A673 (cell line): ENCODE data around the gene OBSCN.

Source experiments
- CTCF ChIP-seq: fragments of 300-800, 200-600 bp; sonication (generic); conservative IDR thresholded peaks from 2 replicates; pipeline ENCODE4 v1.5.1; 2017; ENCODE audit warnings: low read depth, mild to moderate bottlenecking, antibody characterized with exemption, low read length, moderate library complexity, mixed read lengths
- EZH2 ChIP-seq: fragments of 200-600 bp; sonication (generic); IDR thresholded peaks from 2 replicates; pipeline ENCODE4 v1.6.1; 2017; ENCODE audit warnings: borderline replicate concordance, low read depth, mild to moderate bottlenecking, mixed read lengths, antibody characterized with exemption, low read length; ENCODE audit not compliant: poor library complexity, severe bottlenecking

- no peak for TF ChIP-seq CTCF
- TF ChIP-seq EZH2 = no peak
Observed at GRCh38 chr1:228277491-228278431, 69.9 kb downstream of the OBSCN start.
